ENCODE measurements around the gene REPS1.

REPS1 gene

GRCh38 chr6:138857775-138858174 lies 130.3 kb downstream of the REPS1 start:
- TF ChIP-seq CTCF (IDR thresholded peaks at IDR 0.05; ENCODE audit: low read depth, low read length) = no peak
- H3K4me3 ChIP-seq (ENCODE audit: low read depth, low read length) = no peak overlapping the region

GRCh38 chr6:138856654-138857053 lies 131.4 kb downstream of the REPS1 start:
- no peak for TF ChIP-seq CTCF (IDR thresholded peaks at IDR 0.05; ENCODE audit: low read depth, low read length)
- H3K4me3 ChIP-seq (ENCODE audit: low read depth, low read length) = no peak overlapping the region

Measured in WI38 (cell line).